Suppressor macrophage treated with lipopolysaccharide for 1 hour (primary cell): ENCODE results near the gene UNC93A.
A peak's percentile ranks its signal among the peaks of the same experiment; 100 is the strongest.
"Not testable (repeated sequence)": the region's sequence is repeated elsewhere in the genome, so short reads cannot be mapped to it uniquely, and the experiment has no call there.

Experiments used
- DNase-seq, 3 donors: peaks; one replicate each; pipeline ENCODE4 v3.0.0-alpha.2; 2020 to 2022

UNC93A gene

GRCh38 chr6:167272151-167272550 is 19.0 kb upstream of the UNC93A start:
- no peak for DNase-seq

- DNase-seq, result no peak
Measured at GRCh38 chr6:167272696-167273379, 18.3 kb upstream of the UNC93A start.

- DNase-seq, result no peak
Measured at GRCh38 chr6:167274270-167274669, 16.8 kb upstream of the UNC93A start.

- DNase-seq, result no peak
Measured at GRCh38 chr6:167275001-167275400, 16.1 kb upstream of the UNC93A start.

- no peak for DNase-seq
Measured at GRCh38 chr6:167275436-167275835, 15.7 kb upstream of the UNC93A start.

DNA sequence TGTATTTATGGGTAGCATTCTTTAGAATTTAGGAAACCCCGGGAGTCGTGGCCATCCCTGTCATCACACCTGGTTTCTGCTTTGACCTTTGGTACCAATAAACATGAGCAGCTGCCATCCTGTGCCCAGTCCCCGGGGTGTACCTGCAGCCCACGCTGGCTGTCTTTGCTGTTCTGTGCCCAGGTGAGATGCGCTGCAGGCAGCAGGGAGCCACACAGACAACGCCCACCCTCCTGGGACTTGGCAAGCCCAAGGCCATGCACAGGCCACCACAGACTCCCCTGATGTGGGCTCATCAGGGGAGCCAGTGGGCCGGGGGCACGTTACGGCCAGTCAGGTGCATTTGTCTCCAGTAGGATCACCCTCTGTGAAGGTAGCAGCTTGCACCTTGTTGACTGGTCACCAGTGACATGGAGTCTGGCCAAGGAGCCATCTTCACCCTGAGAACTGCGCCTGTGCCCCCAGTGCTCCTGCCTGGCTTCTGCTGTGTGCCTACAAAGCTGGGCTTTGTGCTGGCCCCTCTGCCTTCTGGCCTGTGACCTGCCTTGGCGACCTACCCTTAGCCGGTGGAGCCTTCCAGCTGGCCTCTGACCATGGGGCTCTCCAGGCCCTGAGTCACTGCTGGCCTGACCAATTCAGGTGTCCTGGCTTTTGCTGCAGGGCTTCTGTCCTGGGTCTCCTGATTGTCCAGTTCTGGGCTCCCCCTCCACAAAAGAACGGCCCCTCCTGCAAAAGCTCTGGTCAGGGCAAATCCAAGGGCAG is 14.2 kb upstream of the UNC93A start:
- no peak for DNase-seq

GRCh38 chr6:167278173-167278940 is 12.8 kb upstream of the UNC93A start:
- not testable (repeated sequence) for DNase-seq

DNA sequence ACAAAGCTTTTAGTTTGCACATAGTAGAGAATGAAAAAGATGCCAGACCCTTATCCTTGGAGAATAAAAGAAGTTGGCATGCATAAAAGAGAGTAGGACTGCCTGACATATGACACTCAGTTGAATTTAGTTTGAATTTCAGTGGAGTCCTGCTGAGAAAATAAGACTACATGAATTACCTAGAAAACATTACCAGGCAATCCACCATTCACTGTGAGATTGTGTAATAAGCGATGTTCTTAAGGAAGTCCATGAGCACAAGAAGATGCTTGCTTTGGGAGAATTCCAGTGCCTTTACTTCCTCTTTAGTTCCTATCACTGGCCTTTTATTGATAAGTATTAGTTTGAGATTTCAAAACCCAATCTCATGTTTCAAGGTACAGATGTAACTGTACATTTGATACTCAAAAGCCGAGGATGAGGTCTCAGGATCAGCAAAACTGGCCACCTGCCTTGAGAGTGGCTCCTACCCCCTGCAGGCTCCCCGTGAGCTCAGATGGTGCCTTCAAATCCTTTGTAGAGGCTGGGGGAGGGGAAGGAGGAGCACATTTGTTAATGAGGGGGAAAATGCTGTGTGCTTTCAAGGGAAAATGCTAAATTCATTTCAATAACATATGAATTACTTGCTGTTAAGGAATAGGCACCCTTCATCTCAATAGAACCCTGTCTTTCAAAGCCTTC is 11.2 kb upstream of the UNC93A start:
- DNase-seq, result no peak

DNA sequence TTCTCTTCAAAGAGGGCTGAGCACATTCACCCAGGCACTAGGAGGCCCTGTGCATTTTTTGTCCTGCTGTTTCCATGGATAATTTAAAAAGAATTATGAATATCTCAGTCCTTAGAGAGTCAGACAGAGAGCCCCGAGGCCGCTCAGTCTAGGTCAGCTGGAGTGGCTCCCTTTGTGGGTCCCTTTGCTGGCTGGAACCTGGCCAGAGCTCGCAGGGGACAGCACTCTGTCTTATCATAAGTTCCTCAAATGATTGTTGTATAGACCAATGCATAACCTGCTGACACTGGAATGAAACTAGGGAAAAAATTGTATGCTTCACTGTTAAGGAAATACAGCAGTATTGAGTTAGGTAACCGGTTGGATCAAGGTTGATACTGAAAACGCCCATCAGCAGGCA is 10.6 kb upstream of the UNC93A start:
- not testable (repeated sequence) for DNase-seq

GRCh38 chr6:167282165-167282564 is 8.9 kb upstream of the UNC93A start:
- DNase-seq, result no peak

DNA sequence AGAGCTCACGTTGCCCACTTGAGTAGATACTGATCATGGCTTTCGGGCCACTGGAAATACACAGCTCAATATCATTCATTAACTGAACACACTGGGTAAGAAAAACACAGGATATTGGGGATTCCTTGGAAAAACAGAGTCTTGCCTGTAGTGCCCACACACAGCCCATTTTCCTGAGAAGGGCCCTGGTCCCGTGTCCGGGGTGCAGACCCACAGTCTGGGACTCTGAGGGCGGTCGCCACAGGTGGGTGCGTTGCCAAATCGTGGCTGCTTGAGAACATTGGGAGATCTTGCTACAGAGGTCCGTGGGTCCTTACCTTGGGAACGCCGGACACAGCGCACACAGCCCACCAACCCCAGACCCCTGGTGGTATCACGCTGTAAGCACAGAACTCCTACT is 6.5 kb upstream of the UNC93A start:
- DNase-seq, result not testable (repeated sequence)

GRCh38 chr6:167285077-167285770 is 5.9 kb upstream of the UNC93A start:
- DNase-seq, result no peak

- DNase-seq, result no peak
Measured at GRCh38 chr6:167287513-167288048, 3.5 kb upstream of the UNC93A start.

DNA sequence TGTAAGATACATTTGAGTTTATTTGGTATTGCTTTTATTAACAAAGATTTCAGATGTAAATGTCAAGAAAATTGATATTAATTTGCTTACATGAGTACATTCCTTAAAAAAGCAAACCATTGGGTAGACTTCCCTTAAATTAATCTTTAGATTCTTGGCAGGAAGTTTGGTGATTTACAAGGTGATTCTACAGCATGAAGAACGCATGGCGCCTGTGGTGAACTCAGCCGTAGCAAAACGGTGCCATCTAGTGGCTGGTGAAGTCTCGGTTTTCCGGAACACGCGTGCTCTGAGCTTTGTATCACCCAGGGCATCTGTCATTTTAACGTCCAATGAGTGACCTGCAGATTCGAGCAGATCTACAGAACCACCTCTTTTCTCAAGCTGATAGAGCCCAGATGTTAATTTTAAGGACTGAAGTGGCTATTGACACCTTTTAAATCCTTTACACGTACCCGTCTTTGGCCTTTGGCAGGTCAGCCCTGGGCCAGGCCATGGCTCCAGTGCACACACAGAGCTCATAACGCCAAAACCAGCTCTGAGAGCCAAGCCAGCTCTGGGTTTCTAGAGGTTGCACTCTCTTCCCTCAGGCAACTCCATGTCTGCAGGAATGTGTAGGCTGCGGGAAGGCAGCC is 2.4 kb upstream of the UNC93A start:
- DNase-seq, result peak; percentile 34 to 39 (median 34)

DNA sequence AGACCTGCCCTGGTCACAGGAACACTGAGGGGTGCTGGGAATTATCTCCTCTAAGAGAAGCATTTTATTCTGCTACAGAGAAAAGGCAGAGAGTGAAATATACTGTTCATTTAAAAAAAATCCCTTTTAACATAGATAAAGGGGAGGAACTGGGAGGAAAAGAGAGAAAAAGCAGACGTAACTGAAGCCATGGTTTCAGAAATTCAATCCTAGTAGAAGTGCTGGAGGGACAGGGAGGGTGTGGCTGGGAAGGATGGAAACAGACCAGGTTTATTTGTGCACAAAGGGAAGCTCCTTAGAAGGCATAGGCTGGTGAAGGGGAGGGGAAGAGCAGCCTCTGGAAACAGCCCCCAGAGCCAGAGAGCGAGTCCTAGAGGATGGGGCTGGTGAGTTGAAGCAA is 1.8 kb upstream of the UNC93A start:
- DNase-seq, result not testable (repeated sequence)

GRCh38 chr6:167291623-167292300 is 647 bp downstream of the UNC93A start:
- no peak for DNase-seq

DNA sequence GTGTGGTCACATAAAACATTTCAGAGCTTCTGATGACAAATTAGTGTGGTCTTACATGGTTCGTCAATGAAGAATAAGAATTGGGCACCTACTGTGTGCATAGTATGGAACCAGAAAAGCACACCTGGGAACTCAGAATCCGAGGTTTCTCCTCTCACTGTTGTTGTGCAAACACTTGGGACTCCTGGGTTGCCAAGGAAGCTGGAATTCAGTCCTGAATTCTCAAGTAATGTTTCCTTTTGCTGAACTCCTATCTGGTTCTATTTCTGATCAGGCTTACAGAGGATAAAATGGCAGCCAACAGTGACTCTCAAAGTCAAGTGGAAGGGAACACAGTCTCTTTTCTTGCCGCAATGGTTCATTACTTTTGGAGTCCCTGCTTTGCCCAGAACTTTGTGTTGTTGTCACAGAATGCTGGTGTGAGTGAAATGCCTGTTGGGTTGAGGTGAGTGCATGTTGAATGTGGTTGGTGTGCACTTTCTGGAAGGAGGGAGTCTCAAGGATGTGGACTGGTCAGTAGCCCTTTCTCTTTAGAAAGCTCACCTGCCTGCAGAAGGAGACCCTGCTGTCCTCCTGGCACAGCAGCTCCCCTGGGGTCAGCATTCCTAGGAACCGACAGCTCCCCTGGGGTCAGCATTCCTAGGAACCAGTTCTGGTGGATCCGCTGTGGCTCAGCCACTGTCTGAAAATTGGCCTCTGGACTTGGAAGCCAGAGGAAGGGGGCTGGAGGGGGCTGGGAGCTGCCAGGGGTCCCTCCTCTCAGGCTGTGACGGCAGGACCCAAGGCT is 1.4 kb downstream of the UNC93A start:
- no peak for DNase-seq

GRCh38 chr6:167293088-167293589 is 2.0 kb downstream of the UNC93A start:
- no peak for DNase-seq

DNA sequence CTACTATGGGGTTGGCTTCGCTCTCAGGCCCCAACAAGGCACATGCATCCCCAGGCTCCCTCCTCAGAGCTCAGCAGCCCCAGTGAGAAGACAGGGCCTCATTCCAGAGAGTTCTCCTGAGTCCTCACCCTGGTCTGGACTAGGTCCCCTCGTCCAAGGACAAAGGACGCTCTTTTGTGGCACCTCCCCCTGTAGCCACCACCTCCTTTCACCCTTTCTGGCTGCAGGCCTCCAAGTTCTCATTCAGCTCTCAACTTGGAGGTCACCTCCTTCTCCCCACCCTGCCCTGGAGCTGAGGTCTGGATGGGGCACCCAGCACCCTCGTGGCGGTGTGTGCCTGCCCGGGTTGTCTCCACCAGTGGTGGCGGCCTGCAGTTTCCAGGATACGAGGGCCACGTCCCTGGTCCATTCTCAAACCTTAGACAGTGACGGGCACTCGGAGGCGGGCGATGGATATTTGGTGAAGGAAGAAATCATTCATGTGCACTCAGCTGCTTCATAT is 2.5 kb downstream of the UNC93A start:
- no peak for DNase-seq

DNA sequence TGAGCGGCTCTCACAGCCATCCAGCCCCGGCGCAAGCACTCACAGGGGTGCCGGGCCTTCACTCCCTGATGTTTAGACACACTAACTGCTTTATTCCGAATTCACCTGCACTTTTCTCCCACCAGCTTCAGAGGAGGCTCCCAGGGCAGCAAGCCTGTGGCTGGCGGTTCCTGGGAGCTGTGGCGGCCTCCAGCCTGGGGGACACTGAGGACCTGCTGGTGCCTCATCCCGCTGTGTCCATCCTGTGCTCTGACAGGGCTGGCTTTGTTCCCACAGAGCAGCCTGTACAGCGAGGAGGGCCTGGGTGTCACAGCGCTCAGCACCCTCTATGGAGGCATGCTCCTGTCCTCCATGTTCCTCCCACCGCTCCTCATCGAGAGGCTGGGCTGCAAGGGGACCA is 3.1 kb downstream of the UNC93A start:
- no peak for DNase-seq
